ENCODE measurements around the gene PLK5.

The PLK5 gene

GRCh38 chr19:1582201-1582600 lies 58.3 kb downstream of the PLK5 start:
- DNase-seq = no peak

GRCh38 chr19:1584500-1585242 lies 60.8 kb downstream of the PLK5 start:
- DNase-seq = no peak

- no peak for DNase-seq
These were observed 61.3 kb downstream of the PLK5 start for GRCh38 chr19:1585243-1585580.
